Head of caudate nucleus (tissue), 42 donors: ENCODE measurements around the gene SLC12A3.

Experiments used
- DNase-seq, 42 donors: peaks; one replicate each; pipeline versions ENCODE4 v3.0.0 to v3.0.0-alpha.2; 2020 to 2021; ENCODE audit warnings: mixed read lengths in 7 of 42
- intact Hi-C: fragments of 100-400 bp; cut with DNase I; formaldehyde crosslinking; loops from one replicate; pipeline ENCODE4 v1.15.0; 2022

The SLC12A3 gene

DNA sequence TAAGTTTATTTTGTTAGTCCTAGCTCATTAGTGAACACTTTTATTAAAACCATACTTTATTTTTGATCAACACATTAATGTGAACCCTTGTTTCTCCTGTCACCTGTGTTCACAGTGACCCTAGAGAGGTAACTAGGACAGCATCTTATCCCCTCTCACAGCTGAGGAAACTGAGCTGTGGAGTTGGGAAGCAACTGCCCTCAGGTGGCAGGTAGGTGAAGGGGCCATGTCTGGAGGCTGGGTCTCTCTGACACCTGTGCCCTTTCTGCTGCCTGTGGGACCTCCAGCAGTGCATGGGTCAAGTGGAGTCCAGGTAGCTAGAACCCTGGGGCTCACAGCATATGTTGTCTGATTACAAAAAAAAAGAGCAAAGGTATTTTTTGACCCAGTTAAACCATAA lies 22.9 kb upstream of the SLC12A3 start:
- intact Hi-C loops, result no loop called here

GRCh38 chr16:56844056-56844455 lies 21.0 kb upstream of the SLC12A3 start:
- DNase-seq, result peak in 2 of 42 donors; percentile 13 to 20
- intact Hi-C loops, result no loop called here

More for the DNA sequence above, 22.9 kb upstream of the SLC12A3 start:
- DNase-seq, result peak in 1 of 42 donors; percentile 8

DNA sequence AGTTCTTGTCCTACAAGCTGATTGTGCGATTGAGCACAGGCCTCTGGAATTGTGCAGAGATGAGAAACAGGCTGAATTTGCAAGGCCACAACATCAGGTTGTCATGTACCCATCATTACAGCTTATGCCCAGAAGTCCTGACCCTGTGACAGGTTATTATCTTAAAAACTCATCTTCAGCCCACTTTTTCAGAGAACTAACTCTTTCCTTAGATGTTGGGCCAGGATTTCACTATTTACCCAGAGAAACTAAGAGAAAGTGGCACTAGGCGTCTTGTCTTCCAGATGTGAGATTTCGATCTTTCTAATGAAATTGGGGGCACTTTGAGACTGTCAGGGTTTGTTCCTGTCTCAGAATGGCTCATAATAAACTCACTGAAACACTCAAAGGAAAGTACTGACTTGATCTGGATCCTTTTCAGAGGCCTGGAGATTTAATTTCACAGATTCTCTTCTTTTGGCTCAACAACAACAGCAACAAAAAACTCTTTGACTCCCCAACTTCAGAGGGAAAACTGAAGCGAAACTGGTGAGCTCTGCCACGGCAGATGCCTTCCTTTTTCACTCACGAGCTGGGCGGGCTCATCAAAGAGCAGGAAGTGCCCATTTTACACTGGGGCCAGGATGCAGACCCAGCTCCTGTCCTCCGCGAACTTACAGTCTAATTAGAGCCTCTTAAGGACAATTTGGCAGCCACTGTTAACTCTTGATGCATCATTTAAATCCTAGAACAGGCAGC lies 17.7 kb upstream of the SLC12A3 start:
- peak in 7 of 42 donors; percentile 14 to 51 (median 34) for DNase-seq
- intact Hi-C loops, result no loop called here

DNA sequence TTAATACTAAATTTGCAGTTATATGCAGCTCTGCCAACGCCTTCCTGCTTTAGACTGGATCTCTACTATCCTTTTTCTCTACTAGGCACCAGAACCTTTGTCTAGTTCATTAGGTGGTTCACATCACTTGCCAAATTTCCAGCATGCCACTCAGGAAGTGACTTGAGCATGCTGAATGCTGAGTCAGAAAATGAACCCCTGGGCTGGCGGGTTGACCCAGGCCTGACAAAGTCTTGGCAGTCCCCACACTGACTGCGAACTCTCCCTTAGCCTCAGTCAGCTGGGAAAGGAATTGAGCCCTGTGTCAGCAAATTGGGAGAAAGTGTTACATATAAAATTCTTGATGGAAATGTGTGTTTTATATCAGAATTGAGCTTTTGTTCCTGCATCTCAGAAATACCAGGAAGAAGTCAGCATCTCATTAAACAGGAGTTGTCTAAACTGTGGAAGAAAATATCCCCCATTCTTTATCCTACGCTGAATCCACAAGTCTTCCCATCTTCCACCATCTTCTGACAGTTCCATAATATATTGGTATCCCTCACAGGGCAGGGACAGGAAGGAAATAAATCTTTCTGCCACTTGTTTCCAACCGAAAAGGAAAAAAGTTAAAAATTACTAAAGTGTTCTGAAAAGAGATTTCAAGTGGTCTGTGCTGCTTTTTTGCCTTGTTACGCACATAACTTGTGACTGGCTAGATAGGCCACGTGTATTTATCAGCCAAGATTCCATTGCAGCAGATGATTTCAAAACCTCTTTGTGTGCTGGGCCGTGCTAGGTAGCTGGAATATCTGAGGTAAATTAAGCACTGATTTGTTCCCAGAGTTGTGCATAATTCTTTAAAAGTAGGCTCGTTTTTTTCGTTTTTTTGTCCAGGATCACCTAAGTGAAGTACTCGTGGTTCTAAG lies 16.7 kb upstream of the SLC12A3 start:
- DNase-seq, result peak in 9 of 42 donors; percentile 13 to 75 (median 33)
- intact Hi-C loops, result no loop called here

DNA sequence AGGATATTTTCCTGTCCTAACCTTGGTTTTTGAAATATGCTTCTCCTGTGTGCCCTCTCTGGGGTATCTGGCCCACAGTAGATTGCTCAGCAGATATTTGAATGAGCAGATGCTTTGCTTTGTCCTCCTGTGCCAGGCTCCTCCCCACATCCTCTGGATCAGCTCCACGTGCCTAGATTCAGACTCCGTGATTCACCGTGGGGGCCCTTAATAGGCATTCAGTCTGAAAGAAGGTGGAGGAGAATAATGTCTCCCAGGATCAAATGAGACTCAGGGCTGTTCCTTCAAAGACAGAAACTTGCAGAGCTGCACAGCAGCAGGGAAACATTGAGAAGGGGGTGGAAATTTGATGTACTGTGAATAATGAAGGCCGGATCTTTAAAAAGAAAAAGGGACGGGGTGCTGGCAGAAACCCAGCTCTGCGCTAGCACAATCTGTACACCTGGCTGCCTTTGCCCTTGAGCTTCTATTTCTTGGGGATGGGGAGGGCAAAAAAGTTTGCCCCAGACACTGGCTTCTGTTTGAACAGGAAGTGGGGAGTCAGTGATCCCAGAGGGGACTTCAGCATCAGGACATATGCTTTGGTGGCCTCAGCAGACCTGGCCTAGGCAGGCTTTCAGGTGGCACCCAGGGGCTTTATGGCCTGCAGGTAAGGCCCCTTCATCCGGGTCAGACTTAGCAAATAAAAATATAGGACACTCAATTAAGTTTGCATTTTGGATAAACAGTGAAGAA lies 15.9 kb upstream of the SLC12A3 start:
- DNase-seq, result peak; percentile 36 to 92 (median 71)
- intact Hi-C loops, result no loop called here

DNA sequence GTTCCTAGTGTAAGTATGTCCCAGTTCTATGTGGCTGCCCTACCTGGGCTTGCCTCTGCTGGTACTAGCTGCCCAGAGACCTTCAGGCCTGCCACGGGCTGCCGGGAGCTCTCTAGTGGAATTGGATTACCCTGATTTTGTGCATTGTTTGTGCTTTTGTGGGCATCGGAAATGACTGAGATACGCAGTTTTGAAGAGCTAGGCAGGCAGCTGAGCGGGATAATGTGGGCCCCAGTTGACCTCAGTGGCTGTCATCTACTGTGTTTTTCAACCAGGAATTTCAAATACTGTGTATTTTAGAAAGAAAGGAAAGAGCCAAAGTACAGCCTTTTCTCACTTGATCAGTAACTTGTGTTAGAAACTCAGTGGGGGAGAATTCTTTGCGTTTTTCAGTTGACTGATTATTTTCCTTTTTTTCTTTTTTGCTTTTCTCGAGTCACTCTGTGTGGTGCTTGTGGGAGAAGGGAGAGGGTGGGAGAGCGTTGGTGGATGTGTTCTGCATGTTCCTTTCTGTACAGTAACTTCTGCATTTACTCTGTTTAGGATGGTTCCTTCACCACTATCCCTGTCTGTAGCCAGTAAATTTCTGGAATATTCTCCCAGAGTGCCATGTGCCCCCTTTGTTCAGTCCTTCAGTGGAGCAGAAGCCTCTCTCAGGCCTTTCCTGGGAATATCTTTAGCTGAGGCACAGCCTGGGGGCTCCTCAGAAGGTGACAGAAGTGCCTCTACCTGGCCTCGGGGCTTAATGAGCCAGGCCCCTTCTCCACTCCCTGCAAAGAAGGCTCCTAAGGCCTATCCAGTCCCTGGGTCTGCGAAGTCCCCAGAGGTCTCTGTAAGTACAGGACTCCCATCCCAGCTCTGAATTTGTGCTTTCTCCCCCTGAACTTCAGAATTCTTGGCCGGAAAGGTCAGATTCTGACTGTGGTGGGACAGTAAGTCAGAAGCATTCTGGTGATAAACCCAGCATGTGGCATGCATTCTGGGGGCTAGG lies 15.0 kb upstream of the SLC12A3 start:
- peak in 16 of 42 donors; percentile 28 to 80 (median 50) for DNase-seq

DNA sequence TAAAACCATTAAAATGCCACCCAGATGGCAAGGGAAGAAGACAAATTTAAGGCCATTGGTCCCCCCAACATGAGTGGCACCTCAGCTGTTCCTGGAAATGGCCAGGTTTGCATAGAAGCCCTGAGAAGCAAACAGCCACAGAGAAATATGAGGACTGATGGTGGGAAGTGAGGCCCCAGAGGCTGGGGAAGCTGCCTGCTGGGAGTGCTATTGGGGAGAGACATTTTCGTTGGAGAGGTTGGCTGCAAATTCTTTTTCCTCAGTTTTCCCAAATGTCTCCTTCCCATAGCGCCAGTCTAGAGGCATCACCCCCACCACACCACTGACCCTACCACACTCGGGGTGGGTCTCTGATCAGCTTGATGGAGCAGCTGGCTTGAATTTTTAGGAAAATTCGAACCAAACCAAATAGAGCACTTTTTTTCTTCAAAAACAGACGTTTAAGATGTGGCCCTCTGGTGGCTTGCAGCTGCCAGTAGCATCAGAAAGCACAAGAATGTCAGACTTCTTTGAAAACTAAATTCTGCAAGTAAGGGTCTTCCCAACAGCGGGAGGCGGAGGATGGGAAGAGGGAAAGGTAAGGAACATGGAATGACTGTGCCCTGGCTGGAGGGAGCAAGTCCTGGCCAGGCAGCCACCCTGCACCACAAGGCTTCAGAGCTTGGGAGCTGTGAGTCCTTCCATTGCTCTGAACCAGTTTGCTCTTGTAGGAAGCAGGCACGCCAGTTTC lies 13.2 kb upstream of the SLC12A3 start:
- DNase-seq, result peak in 5 of 42 donors; percentile 25 to 57 (median 42)
- intact Hi-C loops, result loop anchor here (10.0 kb wide), 1 partner anchor 57 kb away; no protein-coding TSS in a partner anchor

More for the DNA sequence above, 15.0 kb upstream of the SLC12A3 start:
- intact Hi-C loops, result loop anchor here (10.0 kb wide), 1 partner anchor 55 kb away; no protein-coding TSS in a partner anchor

- intact Hi-C loops, result loop anchor here (10.0 kb wide), 1 partner anchor 58 kb away; no protein-coding TSS in a partner anchor
- peak in 1 of 42 donors; percentile 22 for DNase-seq
Observed at GRCh38 chr16:56852401-56852730, 12.6 kb upstream of the SLC12A3 start.

DNA sequence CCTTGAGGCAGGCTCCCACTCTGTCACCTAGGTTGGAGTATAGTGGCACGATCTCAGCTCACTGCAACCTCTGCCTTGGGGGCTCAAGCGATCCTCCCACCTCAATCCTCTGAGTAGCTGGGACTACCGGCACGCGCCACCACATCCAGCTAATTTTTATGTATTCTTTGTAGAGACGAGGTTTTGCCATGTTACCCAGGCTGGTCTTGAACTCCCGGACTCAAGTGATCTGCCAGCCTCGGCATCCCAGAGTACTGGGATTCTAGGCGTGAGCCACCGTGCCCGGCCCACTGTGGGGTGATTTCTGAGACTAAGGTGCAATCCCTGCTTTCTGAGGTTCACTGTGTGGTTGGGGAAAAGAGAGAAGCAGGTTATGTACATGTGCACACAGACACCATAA lies 12.0 kb upstream of the SLC12A3 start:
- DNase-seq, result peak in 2 of 42 donors; percentile 11 to 14
- intact Hi-C loops, result loop anchor here (10.0 kb wide), 1 partner anchor 58 kb away; no protein-coding TSS in a partner anchor

DNA sequence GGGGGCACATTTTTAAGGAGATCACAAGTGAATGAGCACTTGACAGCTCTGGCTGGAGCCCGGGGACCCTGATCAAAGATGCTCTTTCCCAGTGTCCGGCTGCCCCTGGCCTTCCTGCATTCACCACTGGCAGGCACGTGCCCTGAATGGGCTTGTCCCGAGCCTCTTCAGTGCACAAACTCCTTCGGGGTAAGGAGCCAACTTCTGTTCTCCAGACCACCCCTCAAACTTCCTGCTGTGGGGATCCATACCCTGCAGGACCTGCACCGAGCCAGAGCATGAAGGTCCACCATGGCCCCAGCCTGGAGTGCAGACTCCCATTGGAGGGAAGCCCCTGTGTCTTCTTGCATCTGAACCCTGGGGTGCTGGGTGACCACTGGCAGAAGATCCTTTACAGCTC lies 9.8 kb upstream of the SLC12A3 start:
- intact Hi-C loops, result loop anchor here (10.0 kb wide), 1 partner anchor 60 kb away; no protein-coding TSS in a partner anchor
- peak in 1 of 42 donors; percentile 26 for DNase-seq

GRCh38 chr16:56855946-56856345 lies 9.1 kb upstream of the SLC12A3 start:
- intact Hi-C loops, result loop anchor here (10.0 kb wide), 1 partner anchor 61 kb away; no protein-coding TSS in a partner anchor
- DNase-seq, result no peak

- no peak for DNase-seq
- intact Hi-C loops, result loop anchor here (10.0 kb wide), 1 partner anchor 62 kb away; no protein-coding TSS in a partner anchor
Observed at GRCh38 chr16:56856876-56857447, 8.0 kb upstream of the SLC12A3 start.

DNA sequence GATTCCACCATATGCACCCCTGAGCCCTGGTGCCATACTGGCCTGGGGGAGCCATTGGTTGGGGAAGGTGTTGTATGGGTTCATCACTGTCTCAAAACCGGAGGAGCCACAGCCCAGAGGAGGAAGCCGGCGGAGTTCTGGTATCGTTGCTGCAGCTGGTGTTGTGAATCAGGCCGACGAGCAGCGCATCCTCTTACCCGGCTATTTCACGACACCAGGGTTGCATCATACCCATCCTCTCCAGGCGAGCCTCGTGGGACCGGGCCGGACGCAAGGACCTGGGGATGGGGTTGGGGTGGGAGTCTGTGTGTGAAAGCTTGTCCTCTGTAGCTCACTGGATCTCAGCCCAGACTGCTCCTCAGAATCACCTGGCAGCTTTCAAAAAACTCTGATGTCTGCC lies 6.6 kb upstream of the SLC12A3 start:
- intact Hi-C loops, result loop anchor here (10.0 kb wide), 1 partner anchor 64 kb away; no protein-coding TSS in a partner anchor
- DNase-seq, result peak in 5 of 42 donors; percentile 22 to 35 (median 24)

DNA sequence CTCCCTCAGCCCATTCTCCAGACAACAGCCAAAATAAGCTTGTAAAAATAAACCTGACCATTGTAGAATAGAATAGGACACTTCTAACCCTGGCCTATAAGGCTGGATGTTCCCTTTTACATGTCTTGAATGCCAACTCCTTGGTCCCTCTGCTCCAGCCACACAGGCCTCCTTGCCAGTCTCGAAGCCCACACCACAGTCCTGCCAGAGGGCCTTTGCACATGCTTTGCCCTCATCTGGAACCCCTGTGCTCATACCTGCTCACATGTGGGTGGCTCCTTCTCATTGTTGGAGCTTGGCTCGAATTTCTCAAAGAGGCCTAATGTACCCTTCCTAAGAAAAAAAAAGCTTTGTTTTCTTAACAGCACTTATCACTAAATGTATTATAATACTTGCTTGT lies 5.4 kb upstream of the SLC12A3 start:
- intact Hi-C loops, result loop anchor here (10.0 kb wide), 3 partner anchors 65 to 305 kb away; partner anchors contain the start of gene HERPUD1
- DNase-seq, result no peak

GRCh38 chr16:56860226-56861020 lies 4.6 kb upstream of the SLC12A3 start:
- intact Hi-C loops, result loop anchor here (10.0 kb wide), 2 partner anchors 74 to 304 kb away; partner anchors contain the start of gene HERPUD1
- DNase-seq, result no peak
